Measurements from ENCODE around the gene POC1B.

DNA sequence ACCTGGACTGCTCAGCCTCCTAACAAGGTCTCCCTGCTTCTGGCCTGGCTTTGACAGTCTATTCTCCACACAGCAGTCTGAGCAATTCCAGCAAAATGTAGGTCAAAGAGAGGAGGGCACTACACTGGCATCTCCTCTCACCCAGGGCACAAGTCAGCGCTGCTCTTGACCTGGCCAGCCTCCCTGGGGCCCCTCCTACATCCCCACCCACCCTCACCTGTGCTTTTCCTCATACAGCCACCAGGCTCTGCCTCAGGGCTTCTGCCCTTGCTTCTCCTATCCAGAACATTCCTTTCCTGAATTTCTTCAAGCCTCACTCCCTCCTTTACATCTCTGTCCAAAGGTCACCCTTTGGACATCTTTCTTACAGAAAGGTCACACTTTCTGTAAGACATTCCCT lies 34.9 kb downstream of the POC1B start:
- TF ChIP-seq POLR2AphosphoS5 (IDR thresholded peaks at IDR 0.05; ENCODE audit: borderline replicate concordance, low read depth, low read length) = no peak
- no peak for TF ChIP-seq EZH2 (IDR thresholded peaks at IDR 0.05)
- TF ChIP-seq FOXP2 (optimal IDR thresholded peaks at IDR 0.05; ENCODE audit: control extremely low read depth, extremely low read length, insufficient read depth) = no peak
